HuH-7.5 (cell line): ENCODE data around the gene ELK1.
A peak's percentile ranks its signal among the peaks of the same experiment; 100 is the strongest.
"Not testable (repeated sequence)": the region's sequence is repeated elsewhere in the genome, so short reads cannot be mapped to it uniquely, and the experiment has no call there.

Source experiments
- DNase-seq: peaks from one replicate; pipeline ENCODE4 v3.0.0; 2011; ENCODE audit warnings: low spot score

The ELK1 gene, protein sequence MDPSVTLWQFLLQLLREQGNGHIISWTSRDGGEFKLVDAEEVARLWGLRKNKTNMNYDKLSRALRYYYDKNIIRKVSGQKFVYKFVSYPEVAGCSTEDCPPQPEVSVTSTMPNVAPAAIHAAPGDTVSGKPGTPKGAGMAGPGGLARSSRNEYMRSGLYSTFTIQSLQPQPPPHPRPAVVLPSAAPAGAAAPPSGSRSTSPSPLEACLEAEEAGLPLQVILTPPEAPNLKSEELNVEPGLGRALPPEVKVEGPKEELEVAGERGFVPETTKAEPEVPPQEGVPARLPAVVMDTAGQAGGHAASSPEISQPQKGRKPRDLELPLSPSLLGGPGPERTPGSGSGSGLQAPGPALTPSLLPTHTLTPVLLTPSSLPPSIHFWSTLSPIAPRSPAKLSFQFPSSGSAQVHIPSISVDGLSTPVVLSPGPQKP

DNA sequence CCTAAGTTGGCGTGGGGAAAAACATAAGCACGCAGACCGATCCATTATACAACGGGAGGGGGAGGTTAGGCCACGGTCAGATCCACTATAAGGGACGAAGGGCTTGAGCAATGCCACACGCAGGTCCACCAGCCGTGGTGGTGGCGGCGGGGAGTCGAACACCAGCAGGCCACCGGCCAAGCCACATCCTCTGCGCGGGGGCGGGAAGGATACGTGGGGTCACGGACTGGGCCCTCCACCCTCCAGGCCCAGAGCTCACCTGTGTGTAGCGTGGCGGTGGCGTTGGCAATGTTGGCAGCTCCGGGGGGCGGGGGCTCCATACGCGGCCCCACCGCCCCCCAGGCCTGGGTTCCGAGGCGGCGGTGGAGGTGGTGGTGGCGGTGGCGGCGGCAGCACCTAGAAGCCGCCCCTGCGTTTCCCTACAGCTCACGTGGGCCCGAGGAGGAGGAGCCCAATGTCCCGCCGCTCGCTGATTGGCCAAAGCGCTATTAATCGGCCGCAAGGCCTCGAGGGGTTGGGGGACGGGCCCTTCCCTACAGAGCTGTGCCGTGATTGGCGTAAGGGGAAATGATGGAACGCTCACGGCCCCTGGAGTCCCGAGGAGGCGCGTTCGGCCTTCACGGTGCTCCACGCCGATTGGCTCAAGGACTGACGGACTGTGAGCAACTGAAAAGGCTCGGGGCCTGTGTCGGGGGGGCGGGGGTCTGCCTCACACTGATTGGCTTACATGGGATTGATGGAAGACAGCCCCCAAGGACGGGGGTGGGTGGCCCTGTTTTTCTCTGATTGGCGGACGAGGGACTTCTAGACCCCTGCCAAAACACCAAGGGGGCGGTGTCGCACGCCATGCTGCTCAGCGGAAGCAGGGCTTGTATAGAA is at the start of gene ELK1:
TSS of gene ELK1 (minus strand) at position 400 of the 879 bp plus-strand sequence. CDS start 9,122 bp downstream, outside the sequence.
- peak; percentile 73 for DNase-seq

DNA sequence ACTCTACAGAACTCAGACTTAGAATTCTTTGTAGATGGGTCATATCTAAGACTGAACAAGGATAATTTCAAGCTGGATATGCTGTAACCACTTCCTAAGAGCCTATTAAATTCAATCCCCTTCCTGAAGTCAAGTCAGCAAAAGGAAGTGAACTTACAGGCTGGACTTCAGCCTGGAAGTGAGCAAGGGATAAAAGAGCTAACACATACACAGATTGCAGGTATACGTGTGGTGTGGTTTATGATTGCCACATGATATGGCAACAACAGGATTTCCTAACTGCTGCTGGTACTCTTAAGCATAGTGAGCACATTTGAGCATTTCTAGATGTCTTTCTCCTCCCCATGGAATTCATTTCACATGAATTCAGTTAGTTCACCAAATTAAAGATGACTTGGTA is 46.8 kb upstream of the ELK1 start:
- no peak for DNase-seq

DNA sequence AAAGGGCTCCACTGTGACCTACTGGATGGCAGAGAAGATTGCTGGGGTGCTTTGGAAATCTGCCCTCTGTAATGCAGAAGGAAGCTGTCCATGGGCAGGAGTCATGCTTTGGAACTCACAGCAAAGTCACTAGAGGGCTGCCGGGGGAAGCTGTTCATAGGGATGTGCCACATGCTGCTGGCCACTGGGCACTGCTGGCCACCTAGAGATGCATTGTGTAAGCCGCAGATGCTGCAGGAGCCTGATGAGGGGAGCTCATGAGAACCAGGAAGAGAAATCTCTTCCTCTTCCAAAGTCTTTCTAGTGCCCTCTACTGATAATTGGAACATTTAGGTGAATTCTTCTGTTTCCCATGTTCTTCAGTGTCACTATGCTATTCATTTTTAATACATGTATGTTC is 39.8 kb upstream of the ELK1 start:
- no peak for DNase-seq

DNA sequence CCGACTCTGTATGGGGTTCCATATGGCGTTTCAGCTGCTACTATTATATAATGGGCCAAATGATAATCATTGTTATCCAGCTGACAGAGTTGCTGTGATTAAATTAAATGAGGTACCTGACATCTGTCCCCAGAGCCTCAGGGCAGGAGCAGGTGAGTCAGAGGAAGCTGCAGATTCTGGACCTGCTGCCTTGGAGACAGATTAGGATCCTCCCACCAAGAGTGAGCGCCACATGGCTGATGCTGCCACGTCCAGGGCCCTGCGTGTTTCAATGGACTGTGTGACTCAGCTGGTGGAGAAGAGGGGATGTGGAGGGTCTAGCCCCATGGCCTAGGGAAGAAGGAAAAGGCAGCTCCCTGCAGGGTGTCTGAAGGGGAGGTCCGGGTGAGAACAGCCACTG is 36.9 kb upstream of the ELK1 start:
- DNase-seq, result no peak

DNA sequence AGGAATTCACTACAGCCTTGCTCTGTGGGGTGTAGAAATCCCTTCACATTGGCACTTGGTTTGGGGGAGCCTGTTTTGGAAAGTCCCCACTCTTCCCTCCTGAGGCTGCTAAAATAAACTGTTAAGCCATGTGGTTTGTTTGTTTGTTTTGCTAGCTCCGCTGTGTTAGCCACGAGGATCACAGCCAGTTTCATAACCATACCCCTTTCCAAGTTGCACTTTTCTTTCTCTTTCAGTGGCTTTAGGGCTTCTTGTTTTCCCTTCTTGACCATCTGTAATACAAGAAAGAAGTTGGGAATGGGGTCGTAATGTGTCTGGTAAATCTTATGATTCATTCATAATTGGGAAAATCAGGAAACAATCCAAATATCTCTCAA is 33.5 kb upstream of the ELK1 start:
- DNase-seq, result no peak

DNA sequence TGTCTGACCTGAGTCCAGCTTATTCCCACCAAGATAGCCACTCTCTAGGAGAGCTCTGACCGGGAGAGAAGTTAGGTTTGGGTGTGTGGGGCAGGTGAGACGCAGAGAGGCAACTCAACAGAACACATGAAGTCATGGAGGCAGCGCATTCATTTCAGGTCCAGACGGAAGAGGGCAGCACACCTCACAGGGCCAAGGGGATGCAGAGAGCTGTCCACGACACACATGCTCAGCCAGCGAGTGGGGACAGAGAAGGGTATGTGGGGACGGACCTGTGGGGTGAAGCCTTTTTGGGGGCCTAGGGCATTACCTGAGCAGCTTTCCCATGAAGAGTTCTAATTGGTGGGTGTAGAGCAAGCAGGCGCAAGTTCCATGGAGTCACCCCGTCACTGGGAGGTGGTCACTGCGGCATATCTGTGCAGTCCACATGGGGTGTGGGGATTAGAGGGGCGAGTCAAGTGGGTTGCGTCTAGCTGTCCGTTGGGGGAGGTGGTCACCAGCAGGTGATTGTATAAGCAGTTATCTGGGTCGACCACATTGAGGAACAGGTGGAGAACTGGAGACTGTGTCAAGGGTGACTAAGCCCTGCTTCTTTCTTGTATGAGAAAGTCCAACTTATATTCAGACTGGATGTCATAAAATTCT is 32.9 kb upstream of the ELK1 start:
- DNase-seq, result no peak

DNA sequence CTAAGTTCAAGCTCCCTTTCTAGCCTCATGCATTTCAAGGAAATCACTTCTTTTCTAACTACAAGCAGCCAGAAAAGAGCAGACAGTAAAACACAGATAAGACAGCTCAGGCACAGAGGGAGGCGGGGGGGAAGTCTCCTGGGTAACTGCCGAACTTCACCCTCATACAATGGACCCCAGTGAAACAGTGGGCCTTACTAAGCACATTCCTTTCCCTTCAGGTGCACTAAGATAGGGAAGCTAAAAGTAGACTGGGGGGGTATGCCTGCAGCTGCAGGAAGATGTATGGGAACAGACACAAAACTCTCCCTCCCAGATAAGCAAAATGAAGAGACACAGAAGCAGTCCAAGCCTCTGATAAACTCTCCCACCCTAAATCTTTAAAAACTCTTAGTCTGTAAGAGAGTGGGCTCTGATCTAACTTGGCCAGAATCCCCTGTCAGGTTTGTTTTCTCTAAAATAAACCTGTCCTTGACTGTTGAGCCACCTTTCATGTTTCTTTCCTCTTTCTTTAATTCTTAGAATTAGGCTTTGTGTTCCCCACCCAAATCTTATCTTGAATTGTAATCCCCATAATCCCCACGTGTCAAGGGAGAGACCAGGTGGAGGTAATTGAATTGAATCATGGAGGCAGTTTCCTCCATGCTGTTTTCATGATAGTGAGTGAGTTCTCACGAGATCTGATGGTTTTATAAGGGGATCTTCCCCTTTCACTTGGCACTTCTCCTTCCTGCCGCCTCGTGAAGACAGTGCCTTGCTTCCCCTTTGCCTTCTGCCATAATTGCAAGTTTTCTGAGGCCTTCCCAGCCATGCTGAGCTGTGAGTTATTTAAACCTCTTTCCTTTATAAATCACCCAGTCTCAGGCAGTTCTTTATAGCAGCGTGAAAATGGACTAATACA is 25.8 kb upstream of the ELK1 start:
- not testable (repeated sequence) for DNase-seq

DNA sequence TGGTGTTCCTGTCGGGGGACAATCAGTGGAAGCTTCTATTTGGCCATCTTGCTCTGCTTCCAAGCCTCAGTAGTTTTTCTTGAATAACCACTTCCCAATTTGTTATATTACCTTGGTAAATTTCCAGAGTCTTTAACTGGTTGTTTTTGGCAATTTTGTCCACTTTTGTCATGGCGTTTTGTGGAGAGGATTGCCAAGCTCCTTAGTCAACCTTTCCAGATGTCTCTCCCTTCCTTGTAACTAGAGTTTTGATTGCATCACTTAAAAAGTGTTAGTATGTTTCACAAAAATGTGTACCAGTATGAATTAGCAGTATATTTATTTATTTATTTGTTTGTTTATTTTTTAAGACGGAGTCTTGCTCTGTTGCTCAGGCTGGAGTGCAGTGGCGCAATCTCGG is 24.4 kb upstream of the ELK1 start:
- DNase-seq, result no peak

DNA sequence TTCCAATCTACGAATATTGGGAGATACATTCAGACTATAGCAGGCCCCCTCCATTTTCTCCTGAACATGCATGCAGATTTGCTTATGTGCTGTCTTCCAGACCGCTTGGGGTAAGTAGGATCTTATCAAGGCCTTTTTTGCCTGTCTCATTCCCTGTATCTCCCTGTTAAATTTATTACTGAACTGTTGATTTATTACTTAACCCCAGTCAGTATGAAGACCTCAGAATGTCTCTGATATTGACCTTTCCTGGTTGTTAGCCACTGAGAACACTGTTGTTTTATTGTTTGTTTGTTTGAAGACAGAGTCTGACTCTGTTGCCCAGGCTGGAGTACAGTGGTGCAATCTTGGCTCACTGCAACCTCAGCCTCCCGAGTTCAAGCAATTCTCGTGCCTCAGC is 15.4 kb upstream of the ELK1 start:
- DNase-seq, result not testable (repeated sequence)

DNA sequence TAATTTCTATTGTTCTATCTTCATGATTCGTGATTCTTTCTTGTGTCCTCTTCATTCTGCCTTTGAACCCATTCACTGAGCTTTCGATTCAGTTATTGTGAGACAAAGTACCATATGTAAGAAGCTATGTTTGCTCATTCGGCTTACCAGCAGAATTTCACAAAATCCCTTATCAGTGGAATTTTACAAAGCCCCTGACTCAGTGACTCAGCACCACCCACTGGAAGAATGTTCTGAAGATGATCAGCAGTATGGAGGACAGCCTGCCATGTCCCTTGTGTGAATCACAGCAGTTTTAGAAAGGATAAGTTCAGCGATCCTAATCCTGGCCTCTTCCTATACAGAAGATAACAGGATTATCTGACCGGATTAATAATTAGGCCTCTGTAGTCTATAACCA is 14.4 kb upstream of the ELK1 start:
- DNase-seq, result no peak

DNA sequence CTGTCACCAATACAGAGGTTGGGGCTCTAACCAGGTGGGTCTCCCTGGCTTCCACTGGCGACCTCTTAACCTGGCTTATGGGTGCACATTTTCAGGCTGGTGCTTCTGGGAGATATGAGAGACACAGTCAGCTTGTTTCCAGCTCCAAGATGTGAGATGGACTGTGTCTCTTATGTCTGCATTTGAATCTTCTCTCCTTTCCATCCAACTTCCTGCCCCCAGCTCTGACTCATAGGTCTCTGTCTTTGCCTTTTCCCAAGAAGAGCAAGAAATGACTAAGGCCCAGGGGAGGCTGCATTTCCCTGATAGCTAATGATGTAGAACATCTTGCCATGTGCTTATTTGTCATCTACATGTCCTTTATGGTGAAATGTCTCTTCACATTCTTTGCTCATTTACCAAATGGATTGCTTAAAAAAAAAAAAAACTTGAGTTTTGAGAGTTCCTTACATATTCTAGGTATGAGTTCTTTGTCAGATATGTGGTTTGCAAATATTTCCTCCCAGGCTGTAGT is 11.8 kb upstream of the ELK1 start:
- no peak for DNase-seq

DNA sequence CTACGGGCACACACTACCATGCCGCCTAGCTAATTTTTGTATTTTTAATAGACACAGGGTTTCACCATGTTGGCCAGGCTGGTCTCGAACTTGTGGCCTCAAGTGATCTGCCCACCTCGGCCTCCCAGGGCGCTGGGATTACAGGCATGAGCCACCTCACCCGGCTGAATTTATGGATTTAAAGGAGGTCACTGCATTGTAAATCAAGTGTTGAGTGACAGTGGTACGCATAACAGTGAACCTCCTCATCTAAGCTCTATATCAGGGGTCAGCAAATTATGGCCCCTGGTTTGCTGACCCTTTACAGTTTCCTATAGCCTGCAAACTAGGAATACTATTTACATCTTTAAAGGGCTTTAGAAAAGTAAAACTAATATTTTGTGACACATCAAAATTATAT is 11.2 kb upstream of the ELK1 start:
- DNase-seq, result no peak

DNA sequence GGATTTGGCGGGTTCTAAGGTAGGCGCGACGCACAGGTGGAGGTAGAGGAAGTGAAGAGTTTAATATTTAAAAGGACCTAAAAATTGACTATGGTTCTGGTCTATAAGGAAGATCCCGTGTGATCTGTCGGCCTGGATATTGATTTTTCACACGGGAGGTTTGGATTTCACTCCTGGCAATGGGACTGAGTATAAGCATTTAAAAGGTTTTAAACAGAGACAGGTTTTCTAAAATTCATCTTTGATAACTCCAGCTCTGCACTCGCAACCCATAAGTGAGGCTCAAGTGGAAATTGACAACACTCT is 9.0 kb upstream of the ELK1 start:
- no peak for DNase-seq

DNA sequence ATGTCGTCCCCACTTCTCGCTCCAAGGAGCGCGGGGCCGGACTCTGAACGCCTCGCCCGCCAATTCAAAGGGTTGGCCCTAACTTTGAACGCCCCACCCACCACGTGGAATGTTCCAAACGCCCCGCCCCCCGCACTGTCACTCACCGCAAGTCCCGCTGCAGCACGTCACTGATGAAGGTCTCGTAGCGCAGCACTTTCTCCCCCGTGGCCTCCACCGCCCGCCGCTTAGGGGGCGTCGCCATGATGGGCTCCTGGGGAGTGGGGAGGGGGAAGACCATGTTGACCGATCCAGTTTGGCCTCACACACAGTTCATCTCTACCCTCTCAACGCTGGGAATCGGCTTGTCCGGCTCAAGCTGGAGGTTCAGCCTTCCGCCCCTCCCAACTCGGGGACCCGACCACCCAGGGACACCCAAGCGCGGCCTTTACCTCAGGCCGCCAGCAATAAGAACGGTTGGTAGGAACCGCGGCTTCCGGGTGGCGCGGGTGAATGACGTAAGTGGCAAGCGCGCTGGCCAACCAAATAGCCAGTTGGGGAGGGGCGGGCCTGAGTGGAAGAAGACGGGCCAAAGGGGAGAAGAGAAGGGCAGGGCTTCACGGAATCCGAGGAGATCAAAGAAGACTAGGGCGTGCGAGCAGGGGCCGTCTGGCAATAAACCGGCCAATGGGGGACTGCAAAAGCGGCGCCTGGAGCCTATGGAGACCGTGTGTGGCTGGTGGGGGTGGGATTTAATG is 8.5 kb upstream of the ELK1 start, which contains the start of gene UXT:
TSS of gene UXT (minus strand) at position 497 of the 737 bp plus-strand sequence. CDS start at position 244, 253 bp downstream.
- DNase-seq, result peak; percentile 42

DNA sequence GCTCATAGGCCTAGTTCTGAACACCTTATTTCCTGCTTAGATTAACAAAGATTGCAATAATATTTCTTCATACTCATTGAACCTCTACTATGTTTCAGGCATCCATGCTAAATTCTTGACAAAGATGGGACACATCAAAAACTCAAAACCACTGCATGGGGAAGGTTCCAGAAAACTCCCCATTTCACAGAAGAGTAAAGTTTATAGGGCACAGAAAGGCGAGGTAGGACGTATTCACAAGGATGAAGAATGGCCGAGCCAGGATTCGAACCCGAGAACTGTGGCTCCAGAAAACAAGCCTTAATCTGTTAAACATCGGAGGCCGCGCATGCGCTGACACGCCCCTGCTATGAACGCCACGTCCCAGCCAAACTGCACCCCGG is 7.9 kb upstream of the ELK1 start:
- no peak for DNase-seq

DNA sequence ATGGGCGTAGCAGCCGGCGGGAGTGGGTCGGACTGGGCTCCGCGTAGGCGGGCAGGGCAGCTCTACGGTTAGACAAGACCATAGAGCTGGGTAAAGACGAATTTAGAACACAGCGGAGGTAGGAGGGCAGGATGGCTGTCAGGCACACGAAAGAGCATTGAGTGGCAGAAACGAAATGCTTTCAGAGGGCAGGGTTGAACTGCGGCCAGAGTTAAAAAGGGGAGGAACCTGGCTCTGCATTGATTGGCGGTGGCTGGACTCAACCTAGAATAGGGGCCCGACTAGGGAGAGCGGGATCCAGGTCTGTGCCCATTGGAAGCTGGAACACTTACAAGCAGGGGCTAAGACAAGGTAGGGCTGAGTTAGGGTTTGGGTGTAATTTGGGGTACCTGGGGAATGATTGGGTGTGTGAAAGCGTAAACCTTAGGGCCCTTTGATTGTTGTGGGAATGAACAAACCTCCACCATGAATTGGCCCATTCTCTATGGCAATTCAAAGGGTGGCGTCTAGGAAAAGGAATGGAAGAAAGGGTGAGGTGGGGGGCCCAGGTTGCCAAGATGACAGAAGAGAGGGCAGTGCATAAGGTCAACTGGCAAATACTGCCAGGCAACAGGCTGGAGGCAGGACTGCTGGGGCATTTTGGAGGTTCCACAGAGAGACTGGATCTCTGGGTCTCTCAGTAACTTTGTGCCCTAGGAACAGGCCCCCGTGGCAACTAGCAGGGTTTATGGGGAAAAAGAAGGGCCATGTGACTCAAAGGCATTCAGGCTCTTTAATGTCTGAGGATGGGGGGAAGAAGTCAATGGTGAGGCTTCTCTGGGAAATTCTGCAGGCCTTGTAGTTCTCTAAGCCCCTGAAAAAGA is 911 bp upstream of the ELK1 start:
- no peak for DNase-seq

DNA sequence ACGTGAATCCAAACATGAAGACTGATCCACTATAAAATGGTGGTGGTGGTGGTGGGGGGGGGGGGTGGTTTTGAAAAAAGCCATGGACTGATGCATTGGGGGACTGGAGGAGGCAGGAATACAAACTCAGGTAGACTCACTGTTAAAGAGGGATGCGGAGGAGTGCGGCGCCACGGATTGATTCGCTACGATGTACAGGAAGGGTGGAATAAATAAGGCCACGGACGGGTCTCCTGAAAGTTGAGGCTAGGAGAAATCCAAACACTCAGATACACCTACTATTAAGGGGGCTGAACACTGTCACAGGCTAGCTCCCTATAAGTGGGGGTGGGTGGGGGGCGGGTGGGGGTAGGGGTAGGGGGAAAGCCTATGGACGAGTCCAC is 591 bp downstream of the ELK1 start:
- DNase-seq, result no peak

DNA sequence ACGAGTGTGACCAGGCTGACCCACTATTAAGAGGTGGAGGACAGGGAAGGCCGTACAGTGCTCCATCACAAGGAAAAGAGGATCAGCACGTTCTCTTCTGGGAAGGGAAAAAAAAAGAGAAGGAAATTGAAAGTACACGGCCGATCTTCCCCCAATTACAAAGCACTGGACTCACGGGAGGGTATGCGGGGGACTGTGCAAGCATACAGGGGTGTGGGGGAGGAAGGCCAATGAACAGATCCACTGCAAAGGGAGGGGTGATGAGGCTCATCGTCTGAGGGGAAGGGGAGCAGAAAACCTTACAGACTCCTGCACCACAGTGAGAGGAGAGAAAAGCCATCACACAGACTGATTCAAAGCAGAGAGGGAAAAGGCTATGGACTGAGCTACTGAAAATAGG is 1.1 kb downstream of the ELK1 start:
- no peak for DNase-seq

DNA sequence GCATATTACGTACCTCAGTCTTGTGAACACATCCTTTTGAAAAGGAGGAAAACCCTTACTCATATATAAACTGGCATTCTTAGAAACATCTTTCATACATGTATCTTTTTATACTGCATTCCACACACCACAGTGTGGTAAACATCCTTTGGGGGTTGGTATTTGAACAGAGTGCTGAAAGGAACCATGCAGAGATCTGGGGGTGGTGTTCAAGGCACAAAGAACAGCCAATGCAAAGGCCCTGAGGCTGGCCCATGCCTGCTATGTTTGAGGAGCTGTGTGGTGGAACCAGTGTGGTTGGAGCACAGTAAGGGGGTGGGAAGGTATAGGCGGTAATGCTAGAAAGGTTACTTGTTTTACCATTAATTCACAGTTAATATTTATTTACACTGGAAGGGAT is 2.0 kb downstream of the ELK1 start:
- DNase-seq, result no peak

DNA sequence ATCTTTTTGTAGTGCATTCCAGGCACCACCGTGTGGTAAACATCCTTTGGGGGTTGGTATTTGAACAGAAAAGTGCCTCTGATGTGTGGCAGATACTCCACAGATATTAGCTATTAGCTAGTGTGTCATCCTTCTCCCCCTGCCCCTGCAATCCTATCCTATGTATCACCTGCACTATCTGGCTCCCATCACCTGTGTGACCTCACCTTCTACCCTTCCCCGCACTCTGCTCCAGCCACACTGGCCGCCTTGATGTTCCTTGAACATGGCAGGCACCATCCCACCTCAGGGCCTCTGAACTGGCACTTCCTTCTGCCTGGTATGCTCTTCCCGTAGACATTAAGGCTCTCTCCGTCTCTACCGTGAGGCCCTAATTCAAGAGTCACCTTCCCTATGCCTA is 3.7 kb downstream of the ELK1 start:
- DNase-seq, result no peak
